Measurements from ENCODE around the gene AKAIN1.

GRCh38 chr18:5110266-5110665, 86.8 kb downstream of the AKAIN1 start:
- TF ChIP-seq TAF1 (IDR thresholded peaks at IDR 0.05; ENCODE audit: borderline replicate concordance, insufficient read depth, low read length) (no peak), POLR2AphosphoS5 (IDR thresholded peaks at IDR 0.05; ENCODE audit: low read depth, low read length) (no peak), REST (IDR thresholded peaks at IDR 0.05; ENCODE audit: insufficient read depth in 1 of 2, low read depth in 2 of 2, low read length in 2 of 2) (no peak), SIN3A (IDR thresholded peaks at IDR 0.05; ENCODE audit: borderline replicate concordance, insufficient read depth, low read length) (no peak)
